Left forelimb (tissue), 1 donor: ENCODE results near the gene ANKFN1.

ENCODE experiments used
- DNase-seq: peaks from one replicate; pipeline ENCODE4 v3.0.0-alpha.2; 2018; ENCODE audit warnings: low spot score

Gene ANKFN1, protein sequence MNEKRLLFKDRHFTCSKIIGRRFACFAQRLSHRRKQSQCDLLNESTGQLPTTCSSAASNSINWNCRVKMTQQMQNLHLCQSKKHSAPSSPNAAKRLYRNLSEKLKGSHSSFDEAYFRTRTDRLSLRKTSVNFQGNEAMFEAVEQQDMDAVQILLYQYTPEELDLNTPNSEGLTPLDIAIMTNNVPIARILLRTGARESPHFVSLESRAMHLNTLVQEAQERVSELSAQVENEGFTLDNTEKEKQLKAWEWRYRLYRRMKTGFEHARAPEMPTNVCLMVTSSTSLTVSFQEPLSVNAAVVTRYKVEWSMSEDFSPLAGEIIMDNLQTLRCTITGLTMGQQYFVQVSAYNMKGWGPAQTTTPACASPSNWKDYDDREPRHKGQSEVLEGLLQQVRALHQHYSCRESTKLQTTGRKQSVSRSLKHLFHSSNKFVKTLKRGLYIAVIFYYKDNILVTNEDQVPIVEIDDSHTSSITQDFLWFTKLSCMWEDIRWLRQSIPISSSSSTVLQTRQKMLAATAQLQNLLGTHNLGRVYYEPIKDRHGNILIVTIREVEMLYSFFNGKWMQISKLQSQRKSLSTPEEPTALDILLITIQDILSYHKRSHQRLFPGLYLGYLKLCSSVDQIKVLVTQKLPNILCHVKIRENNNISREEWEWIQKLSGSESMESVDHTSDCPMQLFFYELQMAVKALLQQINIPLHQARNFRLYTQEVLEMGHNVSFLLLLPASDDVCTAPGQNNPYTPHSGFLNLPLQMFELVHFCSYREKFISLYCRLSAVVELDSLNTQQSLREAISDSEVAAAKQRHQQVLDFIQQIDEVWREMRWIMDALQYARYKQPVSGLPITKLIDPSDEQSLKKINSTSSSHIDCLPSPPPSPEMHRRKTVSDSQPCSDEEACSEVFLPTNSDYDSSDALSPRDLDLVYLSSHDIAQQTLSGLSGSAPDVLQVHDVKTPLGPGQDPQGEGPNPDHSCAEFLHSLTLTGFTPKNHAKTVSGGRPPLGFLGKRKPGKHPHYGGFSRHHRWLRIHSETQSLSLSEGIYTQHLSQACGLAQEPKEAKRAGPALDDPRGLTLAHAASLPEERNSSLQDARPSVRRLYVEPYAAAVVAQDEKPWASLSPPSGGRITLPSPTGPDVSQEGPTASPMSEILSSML

GRCh38 chr17:56152874-56153602, at the start of gene ANKFN1:
ANKFN1 (plus strand) TSS chr17:56153475; CDS start chr17:56212668, 59,193 bp downstream.
- no peak for DNase-seq

DNA sequence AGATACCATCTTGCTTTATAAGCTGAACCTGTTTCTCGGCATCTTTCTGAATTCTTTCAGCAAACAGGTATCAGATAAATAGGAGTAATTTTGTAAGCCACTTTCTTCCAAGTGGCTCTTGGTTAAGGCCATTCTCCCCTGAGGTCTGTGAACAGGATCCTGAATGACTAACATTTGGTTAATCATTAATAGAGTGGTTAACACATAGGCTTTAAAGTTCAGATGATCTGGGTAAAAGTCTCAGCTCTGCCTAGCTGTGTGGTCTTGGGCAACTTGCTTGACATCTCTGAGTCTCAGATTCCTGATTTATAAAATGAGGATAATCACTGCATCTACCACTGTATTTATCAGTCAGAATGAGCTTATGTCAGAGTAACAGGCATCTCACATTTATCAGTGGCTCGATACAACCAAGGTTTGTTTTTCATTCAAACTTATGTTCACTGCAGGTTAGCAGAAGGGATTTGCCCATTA, 44.4 kb upstream of the ANKFN1 start:
- DNase-seq = no peak

DNA sequence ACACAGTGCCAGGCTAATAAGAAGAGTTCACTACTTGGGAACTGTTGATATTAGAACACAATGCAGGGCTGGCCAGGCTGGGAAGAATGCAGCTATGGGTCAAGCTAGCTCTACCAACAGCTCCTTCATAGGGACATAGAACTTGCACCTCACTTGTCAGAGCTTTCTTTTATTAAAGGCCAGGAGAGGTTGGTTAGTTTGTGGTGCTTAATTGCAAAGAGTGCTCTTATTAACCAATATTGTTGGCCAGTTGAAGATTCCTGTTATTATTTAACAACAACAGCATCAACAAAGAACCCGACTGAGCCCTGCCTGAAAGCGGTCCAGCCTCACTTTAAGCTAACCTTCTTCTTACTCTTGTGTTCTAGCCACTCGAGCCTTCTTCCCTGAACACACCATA, 43.4 kb upstream of the ANKFN1 start:
- no peak for DNase-seq

DNA sequence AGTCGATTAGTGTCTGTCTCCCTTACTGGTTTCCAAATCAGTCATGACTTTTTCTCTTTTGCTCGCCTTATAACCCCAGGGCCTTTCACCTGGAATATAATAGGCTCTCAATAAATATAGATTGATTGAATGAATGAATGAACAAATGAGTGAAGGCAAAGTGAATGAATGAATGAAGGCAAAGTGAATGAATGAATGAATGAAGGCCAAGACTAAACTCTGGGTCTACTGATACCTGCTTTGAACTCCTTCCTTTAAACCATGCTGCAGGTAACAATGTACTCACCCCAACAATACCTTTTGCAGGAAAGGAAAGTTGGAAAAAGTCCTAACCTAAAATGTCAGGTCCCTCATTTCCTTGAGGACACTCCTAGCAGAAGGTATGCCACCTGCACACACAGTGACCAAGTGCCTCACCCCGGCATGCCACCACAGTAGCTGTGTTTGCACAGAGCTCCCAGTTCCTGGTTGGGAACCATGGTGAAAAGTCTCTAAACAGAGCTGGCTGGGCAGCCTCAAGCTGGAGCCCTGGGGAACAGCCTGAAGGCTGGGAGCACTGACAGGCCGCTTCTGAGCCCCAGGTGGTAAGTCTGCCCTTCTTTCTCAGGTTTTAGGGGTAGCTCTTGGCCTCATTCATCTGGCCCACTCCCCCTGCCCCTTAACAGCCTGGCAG, 42.7 kb upstream of the ANKFN1 start:
- no peak for DNase-seq

- no peak for DNase-seq
Measured at GRCh38 chr17:56111706-56112485, 41.4 kb upstream of the ANKFN1 start.

DNA sequence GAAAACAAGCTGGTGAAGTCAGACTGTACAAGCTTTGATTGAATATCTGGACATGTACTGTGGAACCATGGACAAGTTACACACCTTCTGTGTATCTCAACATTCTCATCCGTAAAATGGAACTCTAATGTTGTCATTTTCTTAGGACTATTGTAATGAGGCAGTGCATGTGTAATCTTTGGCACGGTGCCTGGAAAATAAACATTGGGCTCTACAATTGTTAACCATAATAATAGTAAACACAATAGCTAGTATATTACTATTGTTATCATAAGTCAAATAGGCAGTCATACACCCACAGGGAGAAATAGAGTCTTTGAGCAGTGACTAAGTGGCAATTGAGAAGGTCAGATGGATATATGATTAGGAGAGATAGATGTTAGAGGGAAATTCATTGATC, 39.8 kb upstream of the ANKFN1 start:
- no peak for DNase-seq

GRCh38 chr17:56114469-56114868, 38.8 kb upstream of the ANKFN1 start:
- no peak for DNase-seq

GRCh38 chr17:56119191-56119590, 34.1 kb upstream of the ANKFN1 start:
- DNase-seq = no peak

- no peak for DNase-seq
Measured at GRCh38 chr17:56119936-56120335, 33.3 kb upstream of the ANKFN1 start.

DNA sequence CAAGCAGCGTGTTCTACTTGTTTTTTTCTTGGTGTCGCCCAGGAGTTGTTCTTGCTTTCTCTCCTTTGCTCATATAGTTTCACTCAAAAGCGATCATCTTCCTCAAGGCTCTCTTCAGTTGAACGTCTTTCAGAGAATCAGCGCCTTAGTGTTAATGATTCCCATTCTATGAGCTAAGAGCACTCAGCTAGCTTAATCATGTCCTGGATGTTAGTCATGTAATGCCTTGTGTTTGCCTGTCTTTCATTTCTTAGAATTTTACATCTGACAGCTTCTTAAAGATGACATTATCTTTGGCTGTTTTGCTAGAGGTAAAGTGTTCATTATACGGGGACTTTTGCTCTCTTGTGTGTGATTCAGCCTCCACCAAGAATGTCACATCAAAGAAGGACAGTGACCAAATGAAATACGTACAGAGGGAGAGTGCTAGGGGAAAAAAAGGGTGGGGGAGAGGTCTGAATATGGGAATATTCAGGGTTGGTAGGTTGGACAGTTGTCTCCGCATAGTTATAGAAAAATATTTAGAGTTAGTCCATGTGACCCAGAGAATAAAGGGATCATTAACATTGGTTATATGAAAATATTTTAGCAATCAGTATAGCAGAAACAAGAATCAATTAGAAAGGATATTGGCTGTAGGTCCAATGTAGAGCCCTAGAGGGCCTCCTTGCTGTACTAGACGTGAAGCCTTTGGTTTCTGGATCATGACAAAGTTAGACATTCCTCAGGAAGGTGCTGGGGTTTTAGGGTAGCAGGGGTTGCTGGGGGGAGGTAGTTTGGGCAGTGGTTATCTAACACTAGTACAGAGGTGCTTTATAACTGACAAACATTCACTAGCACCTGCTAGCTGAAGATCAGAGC, 31.9 kb upstream of the ANKFN1 start:
- no peak for DNase-seq

DNA sequence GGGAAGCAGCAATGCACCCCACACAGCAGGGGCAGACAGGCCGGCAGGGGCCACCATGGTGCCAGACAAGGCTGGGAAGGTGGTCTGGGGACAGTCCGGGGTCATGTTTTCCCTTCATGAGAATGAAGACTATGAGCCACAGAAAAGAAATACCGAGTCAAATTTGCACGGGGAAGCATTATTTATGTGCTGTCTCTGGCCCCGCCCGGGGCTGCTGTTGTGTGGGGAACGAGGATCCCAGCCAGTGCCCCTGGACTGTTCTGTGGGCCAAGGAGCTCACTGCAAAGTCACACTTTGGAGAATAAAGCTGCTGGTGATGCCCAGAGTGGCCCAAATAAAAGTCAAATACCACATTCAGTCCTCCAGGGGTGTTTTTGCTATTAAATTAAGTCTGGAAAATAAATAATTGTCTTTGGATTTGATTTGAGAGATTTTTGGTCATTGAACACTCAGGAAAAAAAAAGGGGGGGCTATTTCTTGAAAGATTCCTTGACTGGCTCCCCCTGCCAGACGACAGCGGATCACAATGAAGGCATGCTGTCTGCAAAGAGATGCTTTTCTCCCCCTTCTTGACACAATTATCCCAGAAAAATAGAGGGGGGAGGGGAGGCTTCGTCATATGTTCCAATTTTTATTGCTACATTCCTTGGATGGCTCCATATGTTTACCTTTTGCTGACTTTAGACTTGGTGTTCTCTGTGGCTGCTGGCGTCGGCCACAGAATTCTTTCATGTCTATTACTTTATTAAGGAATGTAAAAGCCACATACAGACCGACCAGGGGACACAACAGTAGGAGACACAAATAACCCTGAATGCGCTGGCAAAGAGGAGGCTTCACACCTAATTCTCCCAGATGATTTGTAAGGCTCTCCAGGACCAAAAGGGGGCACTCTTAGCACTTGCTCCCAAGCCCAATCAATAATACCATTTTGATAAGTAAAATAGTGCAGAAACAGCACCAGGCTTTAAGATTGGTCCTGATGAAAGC, 27.1 kb upstream of the ANKFN1 start:
- DNase-seq = no peak

- DNase-seq = no peak
Measured at GRCh38 chr17:56130026-56130425, 23.2 kb upstream of the ANKFN1 start.

GRCh38 chr17:56130631-56131030, 22.6 kb upstream of the ANKFN1 start:
- no peak for DNase-seq

GRCh38 chr17:56131431-56131830, 21.8 kb upstream of the ANKFN1 start:
- no peak for DNase-seq

GRCh38 chr17:56136301-56136700, 17.0 kb upstream of the ANKFN1 start:
- no peak for DNase-seq

DNA sequence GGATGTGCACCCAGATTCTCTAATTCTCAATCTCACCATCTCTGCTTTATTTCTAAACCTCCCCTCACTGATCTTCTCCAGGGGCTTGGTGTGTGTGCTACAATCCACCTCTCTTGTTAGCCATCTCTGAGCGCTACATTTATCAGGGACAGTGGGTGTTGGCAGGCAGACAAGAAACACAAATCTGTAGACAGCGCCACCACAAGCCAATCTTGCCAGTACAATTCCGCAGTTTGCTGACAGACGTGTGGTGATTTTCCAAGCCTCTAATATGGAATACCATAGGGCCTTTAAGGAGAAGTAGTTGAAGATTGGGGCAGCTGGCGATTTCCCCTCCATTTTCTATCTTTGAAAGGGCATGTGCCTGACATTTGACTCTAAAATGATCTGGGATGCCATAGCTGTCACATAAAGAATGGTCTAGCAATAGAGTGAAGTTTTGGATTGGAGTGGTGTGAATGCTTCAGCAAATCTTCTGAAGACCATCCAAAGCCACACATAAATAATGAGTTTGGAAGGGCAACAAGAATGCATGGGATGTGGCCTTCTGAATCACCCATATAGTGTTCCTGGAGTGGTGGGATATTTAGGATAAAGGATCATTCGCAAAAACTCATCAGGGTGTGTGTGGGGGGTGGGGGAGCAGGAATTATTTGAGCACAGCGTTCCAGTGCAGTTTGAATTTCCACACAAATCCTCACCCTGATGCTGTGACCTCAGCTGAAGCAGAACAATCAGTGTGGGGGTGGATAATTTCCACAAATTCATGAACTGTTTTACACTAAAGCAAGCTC, 12.0 kb upstream of the ANKFN1 start:
- no peak for DNase-seq

- DNase-seq = no peak
Measured at GRCh38 chr17:56142325-56142724, 10.9 kb upstream of the ANKFN1 start.
